ENCODE measurements around the gene RDH16.
A peak's percentile ranks its signal among the peaks of the same experiment; 100 is the strongest.
"Not testable (repeated sequence)": the region's sequence is repeated elsewhere in the genome, so short reads cannot be mapped to it uniquely, and the experiment has no call there.

RDH16 gene

DNA sequence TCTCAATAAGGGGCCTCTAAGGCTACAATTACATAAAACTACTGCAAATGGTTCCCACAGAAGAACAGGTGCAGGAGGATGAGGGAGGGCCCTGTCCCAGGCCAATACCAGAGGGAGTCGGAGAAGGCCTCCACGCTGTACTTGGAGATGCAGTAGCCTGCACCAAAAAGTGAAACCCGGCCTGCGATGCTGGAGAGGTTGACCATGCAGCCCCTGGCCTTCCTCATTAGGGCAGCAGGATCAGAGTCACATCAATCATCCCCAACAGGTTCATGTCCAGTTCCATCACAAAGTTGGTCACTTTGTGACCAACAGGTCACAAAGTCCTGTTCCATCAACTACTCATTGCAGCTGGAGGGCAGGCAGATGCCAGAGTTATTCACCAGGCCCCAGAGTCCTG is 26.0 kb upstream of the RDH16 start:
- no peak for DNase-seq (ENCODE audit: low read depth in 1 of 2, low spot score in 1 of 2)
- in situ Hi-C loops (cut with HindIII; ENCODE audit: low pct_unique_long_range_greater_than_20kb, low sequenced_read_pairs), result no loop called here
- no peak for TF ChIP-seq JUND (IDR thresholded peaks at IDR 0.05; ENCODE audit: low read depth)

DNA sequence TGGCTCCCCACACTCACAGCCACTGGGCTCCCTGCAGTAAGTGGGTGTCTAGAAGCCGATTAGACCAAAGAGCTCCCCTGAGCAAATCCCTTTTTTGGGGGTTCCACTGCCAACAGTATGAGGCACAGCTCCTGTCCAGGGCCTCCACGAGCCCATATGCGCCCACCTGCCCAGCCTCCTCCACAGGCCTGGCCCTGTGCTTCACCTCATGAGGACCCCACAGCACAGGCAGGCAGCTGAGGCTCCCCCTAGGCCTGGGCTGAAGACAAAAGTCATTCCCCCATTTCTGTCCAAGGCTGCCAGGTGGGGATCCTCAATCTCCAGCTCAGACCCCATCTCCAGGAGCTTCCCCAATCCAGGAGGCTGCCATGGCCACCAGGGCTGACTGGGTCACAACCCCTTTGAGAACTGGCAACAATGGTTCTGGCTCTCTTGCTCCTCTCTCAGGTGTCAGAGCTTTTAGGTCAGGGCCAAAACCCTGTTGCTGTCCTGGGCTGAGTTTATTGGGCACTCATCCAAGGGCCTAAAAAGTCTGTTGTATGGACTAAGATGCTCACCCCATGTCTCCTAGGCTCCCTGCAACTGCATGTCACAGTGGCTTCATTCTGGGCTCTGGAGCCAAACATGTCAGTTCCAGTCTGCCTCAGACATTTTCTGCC is 25.3 kb upstream of the RDH16 start:
- DNase-seq (ENCODE audit: low read depth in 1 of 2, low spot score in 1 of 2); in situ Hi-C loops (cut with HindIII; ENCODE audit: low pct_unique_long_range_greater_than_20kb, low sequenced_read_pairs): not testable (repeated sequence)

- no peak for DNase-seq (ENCODE audit: low read depth in 1 of 2, low spot score in 1 of 2)
- no peak for TF ChIP-seq JUND (IDR thresholded peaks at IDR 0.05; ENCODE audit: low read depth)
- in situ Hi-C loops (cut with HindIII; ENCODE audit: low pct_unique_long_range_greater_than_20kb, low sequenced_read_pairs), result no loop called here
These were observed 23.6 kb upstream of the RDH16 start for GRCh38 chr12:56980941-56981530.

DNA sequence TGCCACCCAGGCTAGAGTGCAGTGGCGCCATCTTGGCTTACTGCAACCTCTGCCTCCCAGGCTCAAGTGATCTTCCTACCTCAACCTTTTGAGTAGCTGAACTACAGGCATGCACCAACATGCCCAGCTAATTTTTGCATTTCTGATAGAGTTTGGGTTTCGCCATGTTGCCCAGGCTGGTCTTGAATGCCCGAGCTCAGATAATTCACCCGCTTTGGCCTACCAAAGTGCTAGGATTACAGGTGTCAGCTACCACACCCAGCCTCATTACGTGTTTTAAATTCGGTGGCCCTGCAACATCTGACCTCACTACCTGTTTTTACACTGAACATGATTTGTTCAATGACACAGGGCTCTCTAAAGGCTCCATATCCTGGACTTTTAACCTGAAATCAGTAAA is 22.9 kb upstream of the RDH16 start:
- in situ Hi-C loops (cut with HindIII; ENCODE audit: low pct_unique_long_range_greater_than_20kb, low sequenced_read_pairs), result no loop called here
- no peak for DNase-seq (ENCODE audit: low read depth in 1 of 2, low spot score in 1 of 2)
- TF ChIP-seq JUND (IDR thresholded peaks at IDR 0.05; ENCODE audit: low read depth), result no peak

GRCh38 chr12:56979628-56980027 is 22.2 kb upstream of the RDH16 start:
- TF ChIP-seq JUND (IDR thresholded peaks at IDR 0.05; ENCODE audit: low read depth), result no peak
- no peak for DNase-seq (ENCODE audit: low read depth in 1 of 2, low spot score in 1 of 2)
- in situ Hi-C loops (cut with HindIII; ENCODE audit: low pct_unique_long_range_greater_than_20kb, low sequenced_read_pairs), result no loop called here

GRCh38 chr12:56978397-56979138 is 21.2 kb upstream of the RDH16 start:
- in situ Hi-C loops (cut with HindIII; ENCODE audit: low pct_unique_long_range_greater_than_20kb, low sequenced_read_pairs), result no loop called here
- no peak for TF ChIP-seq JUND (IDR thresholded peaks at IDR 0.05; ENCODE audit: low read depth)
- DNase-seq (ENCODE audit: low read depth in 1 of 2, low spot score in 1 of 2), result no peak

DNA sequence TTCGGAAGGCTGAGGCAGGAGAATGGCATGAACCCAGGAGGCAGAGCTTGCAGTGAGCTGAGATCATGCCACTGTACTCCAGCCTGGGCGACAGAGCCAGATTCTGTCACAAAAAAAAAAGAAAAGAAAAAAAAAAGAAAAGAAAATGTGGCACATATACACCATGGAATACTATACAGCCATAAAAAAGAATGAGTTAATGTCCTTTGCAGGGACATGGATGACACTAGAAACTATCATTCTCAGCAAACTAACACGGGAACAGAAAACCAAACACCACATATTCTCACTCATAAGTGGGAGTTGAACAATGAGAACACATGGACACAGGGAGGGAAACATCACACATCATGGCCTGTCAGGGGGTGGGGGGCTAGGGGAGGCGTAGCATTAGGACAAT is 20.0 kb upstream of the RDH16 start:
- DNase-seq (ENCODE audit: low read depth in 1 of 2, low spot score in 1 of 2); in situ Hi-C loops (cut with HindIII; ENCODE audit: low pct_unique_long_range_greater_than_20kb, low sequenced_read_pairs): not testable (repeated sequence)

- DNase-seq (ENCODE audit: low read depth in 1 of 2, low spot score in 1 of 2); in situ Hi-C loops (cut with HindIII; ENCODE audit: low pct_unique_long_range_greater_than_20kb, low sequenced_read_pairs): not testable (repeated sequence)
These were observed 16.8 kb upstream of the RDH16 start for GRCh38 chr12:56974224-56974623.

- in situ Hi-C loops (cut with HindIII; ENCODE audit: low pct_unique_long_range_greater_than_20kb, low sequenced_read_pairs); DNase-seq (ENCODE audit: low read depth in 1 of 2, low spot score in 1 of 2): not testable (repeated sequence)
These were observed 11.5 kb upstream of the RDH16 start for GRCh38 chr12:56968910-56969309.

DNA sequence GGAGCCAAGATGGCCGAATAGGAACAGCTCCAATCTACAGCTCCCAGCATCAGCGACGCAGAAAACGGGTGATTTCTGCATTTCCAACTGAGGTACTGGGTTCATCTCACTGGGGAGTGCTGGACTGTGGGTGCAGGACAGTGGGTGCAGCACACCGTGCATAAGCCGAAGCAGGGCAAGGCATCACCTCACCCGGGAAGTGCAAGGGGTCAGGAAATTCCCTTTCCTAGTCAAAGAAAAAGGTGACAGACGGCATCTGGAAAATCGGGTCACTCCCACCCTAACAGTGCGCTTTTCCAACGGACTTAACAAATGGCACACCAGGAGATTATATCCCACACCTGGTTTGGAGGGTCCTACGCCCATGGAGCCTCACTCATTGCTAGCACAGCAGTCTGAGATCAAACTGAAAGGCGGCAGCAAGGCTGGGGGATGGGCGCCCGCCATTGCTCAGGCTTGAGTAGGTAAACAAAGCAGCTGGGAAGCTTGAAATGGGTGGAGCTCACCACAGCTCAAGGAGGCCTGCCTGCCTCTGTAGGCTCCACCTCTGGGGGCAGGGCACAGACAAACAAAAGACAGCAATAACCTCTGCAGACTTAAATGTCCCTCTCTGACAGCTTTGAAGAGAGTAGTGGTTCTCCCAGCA is 8.7 kb upstream of the RDH16 start:
- DNase-seq (ENCODE audit: low read depth in 1 of 2, low spot score in 1 of 2), result peak in 1 of 2 experiments; percentile 78
- in situ Hi-C loops (cut with HindIII; ENCODE audit: low pct_unique_long_range_greater_than_20kb, low sequenced_read_pairs), result not testable (repeated sequence)

DNA sequence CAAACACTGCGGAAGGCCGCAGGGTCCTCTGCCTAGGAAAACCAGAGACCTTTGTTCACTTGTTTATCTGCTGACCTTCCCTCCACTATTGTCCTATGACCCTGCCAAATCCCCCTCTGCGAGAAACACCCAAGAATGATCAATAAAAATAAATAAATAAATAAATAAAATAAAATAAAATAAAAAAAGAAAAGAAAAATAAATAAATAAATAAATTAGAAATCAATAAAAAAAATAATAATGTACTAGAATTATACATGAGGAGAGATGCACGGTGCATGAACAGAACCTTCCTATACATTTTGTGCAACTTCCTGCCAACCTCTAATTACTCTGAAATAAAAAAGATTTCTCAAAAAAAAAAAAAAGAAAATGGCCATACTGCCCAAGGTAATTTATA is 7.7 kb upstream of the RDH16 start:
- DNase-seq (ENCODE audit: low read depth in 1 of 2, low spot score in 1 of 2); in situ Hi-C loops (cut with HindIII; ENCODE audit: low pct_unique_long_range_greater_than_20kb, low sequenced_read_pairs): not testable (repeated sequence)

DNA sequence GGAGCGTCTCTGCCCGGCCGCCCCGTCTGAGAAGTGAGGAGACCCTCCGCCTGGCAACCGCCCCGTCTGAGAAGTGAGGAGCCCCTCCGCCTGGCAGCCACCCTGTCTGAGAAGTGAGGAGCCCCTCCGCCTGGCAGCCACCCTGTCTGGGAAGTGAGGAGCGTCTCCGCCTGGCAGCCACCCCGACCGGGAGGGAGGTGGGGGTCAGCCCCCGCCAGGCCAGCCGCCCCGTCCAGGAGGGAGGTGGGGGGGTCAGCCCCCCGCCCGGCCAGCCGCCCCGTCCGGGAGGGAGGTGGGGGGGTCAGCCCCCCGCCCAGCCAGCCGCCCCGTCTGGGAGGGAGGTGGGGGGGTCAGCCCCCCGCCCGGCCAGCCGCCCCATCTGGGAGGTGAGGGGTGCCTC is 6.1 kb upstream of the RDH16 start:
- in situ Hi-C loops (cut with HindIII; ENCODE audit: low pct_unique_long_range_greater_than_20kb, low sequenced_read_pairs); DNase-seq (ENCODE audit: low read depth in 1 of 2, low spot score in 1 of 2): not testable (repeated sequence)

DNA sequence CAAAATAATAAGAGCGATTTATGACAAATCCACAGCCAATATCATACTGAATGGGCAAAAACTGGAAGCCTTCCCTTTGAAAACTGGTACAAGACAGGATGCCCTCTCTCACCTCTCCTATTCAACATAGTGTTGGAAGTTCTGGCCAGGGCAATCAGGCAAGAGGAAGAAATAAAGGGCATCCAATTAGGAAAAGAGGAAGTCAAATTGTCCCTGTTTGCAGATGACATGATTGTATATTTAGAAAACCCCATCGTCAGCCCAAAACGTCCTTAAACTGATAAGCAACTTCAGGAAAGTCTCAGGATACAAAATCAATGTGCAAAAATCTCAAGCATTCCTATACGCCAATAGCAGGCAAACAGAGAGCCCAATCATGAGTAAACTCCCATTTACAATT is 4.8 kb upstream of the RDH16 start:
- DNase-seq (ENCODE audit: low read depth in 1 of 2, low spot score in 1 of 2); in situ Hi-C loops (cut with HindIII; ENCODE audit: low pct_unique_long_range_greater_than_20kb, low sequenced_read_pairs): not testable (repeated sequence)

All from T47D (cell line).